GM06990 (cell line): ENCODE results near the gene CBFA2T3.

ENCODE experiments used
- DNase-seq: peaks from one replicate; pipeline ENCODE4 v3.0.0-alpha.2; 2011; ENCODE audit not compliant: insufficient read length; ENCODE audit errors: extremely low read depth
- H3K27me3 ChIP-seq: replicated peaks from 2 replicates; pipeline ENCODE4 v1.6.0; 2011; ENCODE audit warnings: low read length; ENCODE audit not compliant: control insufficient read depth, insufficient read depth
- H3K36me3 ChIP-seq: 2 replicates; pipeline ENCODE4 v1.5.1; 2011; ENCODE audit warnings: low read length; ENCODE audit not compliant: control insufficient read depth, insufficient read depth
- H3K4me3 ChIP-seq: replicated peaks from 2 replicates; pipeline ENCODE4 v1.5.1; 2011; ENCODE audit warnings: low read depth, mild to moderate bottlenecking, control low read depth, low read length
- TF ChIP-seq, protein P1 (sequence below): IDR thresholded peaks from 2 replicates; pipeline ENCODE4 v1.5.1; 2011; ENCODE audit warnings: low read length, control low read depth, mild to moderate bottlenecking, inconsistent platforms; ENCODE audit not compliant: insufficient read depth, poor library complexity, severe bottlenecking

The CBFA2T3 gene

GRCh38 chr16:88939245-88939971, 37.6 kb downstream of the CBFA2T3 start:
- no peaks in the 10 kb centered on the region for H3K27me3 ChIP-seq
- DNase-seq: no peak
- no peak overlapping the region; the same call in 1 of the 2 replicates for H3K4me3 ChIP-seq
- TF ChIP-seq, protein P1, sequence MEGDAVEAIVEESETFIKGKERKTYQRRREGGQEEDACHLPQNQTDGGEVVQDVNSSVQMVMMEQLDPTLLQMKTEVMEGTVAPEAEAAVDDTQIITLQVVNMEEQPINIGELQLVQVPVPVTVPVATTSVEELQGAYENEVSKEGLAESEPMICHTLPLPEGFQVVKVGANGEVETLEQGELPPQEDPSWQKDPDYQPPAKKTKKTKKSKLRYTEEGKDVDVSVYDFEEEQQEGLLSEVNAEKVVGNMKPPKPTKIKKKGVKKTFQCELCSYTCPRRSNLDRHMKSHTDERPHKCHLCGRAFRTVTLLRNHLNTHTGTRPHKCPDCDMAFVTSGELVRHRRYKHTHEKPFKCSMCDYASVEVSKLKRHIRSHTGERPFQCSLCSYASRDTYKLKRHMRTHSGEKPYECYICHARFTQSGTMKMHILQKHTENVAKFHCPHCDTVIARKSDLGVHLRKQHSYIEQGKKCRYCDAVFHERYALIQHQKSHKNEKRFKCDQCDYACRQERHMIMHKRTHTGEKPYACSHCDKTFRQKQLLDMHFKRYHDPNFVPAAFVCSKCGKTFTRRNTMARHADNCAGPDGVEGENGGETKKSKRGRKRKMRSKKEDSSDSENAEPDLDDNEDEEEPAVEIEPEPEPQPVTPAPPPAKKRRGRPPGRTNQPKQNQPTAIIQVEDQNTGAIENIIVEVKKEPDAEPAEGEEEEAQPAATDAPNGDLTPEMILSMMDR: no peak
- peaks cover 6% of the 10 kb centered on the region for H3K36me3 ChIP-seq

GRCh38 chr16:88938777-88939244, 38.2 kb downstream of the CBFA2T3 start:
- Histone ChIP-seq H3K27me3 (no peaks in the 10 kb centered on the region), H3K36me3 (peaks cover 8% of the 10 kb centered on the region), H3K4me3 (no peak overlapping the region)
- TF ChIP-seq, protein P1: no peak
- DNase-seq: no peak

GRCh38 chr16:88938119-88938776, 38.8 kb downstream of the CBFA2T3 start:
- TF ChIP-seq, protein P1: no peak
- DNase-seq: no peak
- Histone ChIP-seq H3K4me3 (no peak overlapping the region), H3K36me3 (peaks cover 6% of the 10 kb centered on the region), H3K27me3 (no peaks in the 10 kb centered on the region)

- Histone ChIP-seq H3K27me3 (no peaks in the 10 kb centered on the region), H3K4me3 (no peak overlapping the region), H3K36me3 (peaks cover 8% of the 10 kb centered on the region)
- DNase-seq: no peak
- TF ChIP-seq, protein P1: no peak
Observed at GRCh38 chr16:88937206-88937621, 39.8 kb downstream of the CBFA2T3 start.

DNA sequence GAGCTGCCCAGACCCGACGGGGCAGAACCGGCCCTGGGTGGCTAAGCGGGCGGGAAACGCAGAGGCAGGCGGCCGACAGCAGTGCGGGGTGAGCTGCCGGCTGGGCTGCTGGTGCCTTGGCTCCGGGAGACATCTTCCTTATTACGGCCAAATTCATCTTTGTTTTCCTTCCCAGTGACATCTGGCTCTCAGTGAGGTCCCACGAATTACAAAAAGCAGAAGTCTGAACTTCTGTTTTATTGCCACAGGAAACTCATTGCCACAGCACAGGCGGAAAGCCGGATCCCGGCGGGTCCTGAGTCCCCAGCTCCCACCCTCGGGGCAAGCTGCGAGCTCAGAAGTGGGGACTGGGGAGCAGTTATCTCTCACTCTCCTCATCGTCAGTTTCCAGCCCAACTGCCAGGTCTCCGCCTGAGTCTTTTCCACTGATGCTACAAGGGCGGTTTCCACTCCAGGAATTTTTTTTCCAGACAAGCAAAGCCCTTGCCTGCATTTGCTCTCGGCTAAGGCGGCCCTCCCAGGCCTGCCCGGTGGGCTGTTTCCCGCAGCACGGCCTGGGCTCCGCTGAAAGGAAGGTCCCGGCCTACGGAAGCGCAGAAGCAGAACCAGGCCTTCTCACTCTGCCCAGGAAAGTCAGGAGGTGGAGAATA, 40.3 kb downstream of the CBFA2T3 start:
- Histone ChIP-seq H3K27me3 (no peaks in the 10 kb centered on the region), H3K36me3 (peaks cover 8% of the 10 kb centered on the region), H3K4me3 (no peak overlapping the region)
- TF ChIP-seq, protein P1: no peak
- no peak for DNase-seq
